ENCODE results near the gene MITF.
"Not testable (repeated sequence)": the region's sequence is repeated elsewhere in the genome, so short reads cannot be mapped to it uniquely, and the experiment has no call there.

The MITF gene

DNA sequence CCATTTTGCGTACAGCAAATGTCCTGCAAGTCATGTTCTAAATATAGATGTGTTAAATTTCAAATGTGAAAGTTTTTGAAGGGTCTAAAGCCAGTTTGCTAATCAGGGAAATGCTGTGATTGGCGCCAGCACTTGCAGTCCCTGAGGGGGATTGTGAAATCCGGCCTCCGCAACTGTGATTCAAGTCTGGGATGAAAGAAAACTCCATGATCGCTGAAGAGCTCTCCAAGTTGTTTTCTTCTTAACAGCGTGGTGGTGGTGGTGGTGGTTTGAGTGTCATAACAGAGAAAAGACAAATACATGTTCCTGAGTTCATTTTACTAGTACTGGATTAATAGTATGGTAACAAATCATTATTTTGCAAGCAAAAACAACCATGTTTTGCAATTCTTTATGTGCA lies 51.8 kb downstream of the MITF start:
- no peak for DNase-seq

- DNase-seq: no peak
Observed at GRCh38 chr3:69791919-69792399, 52.7 kb downstream of the MITF start.

GRCh38 chr3:69796126-69796525 lies 56.9 kb downstream of the MITF start:
- not testable (repeated sequence) for DNase-seq

- no peak for DNase-seq
Observed at GRCh38 chr3:69803681-69804270, 64.5 kb downstream of the MITF start.

- DNase-seq: no peak
Observed at GRCh38 chr3:69805491-69805890, 66.2 kb downstream of the MITF start.

GRCh38 chr3:69806735-69807438 lies 67.6 kb downstream of the MITF start:
- peak; percentile 16 for DNase-seq

DNA sequence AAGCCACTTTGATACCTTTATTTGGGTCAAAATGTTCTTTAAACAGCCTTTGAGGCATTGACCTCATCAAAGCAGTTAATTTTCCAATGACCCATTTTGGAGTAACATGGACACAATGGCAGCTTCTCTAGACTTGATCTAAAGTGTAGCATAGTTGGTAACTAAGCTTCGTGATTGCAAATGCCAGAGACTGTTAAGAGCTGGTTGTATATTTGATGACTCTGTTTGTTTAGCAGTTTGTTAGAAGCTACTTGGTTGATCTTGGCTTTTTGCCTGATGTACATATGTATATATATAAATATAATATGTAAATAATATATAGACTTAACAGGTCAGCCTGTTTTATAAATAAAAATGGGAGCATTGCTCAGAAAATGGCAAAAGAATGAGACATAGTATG lies 68.4 kb downstream of the MITF start:
- DNase-seq: no peak

GRCh38 chr3:69809076-69809835 lies 70.0 kb downstream of the MITF start:
- no peak for DNase-seq

DNA sequence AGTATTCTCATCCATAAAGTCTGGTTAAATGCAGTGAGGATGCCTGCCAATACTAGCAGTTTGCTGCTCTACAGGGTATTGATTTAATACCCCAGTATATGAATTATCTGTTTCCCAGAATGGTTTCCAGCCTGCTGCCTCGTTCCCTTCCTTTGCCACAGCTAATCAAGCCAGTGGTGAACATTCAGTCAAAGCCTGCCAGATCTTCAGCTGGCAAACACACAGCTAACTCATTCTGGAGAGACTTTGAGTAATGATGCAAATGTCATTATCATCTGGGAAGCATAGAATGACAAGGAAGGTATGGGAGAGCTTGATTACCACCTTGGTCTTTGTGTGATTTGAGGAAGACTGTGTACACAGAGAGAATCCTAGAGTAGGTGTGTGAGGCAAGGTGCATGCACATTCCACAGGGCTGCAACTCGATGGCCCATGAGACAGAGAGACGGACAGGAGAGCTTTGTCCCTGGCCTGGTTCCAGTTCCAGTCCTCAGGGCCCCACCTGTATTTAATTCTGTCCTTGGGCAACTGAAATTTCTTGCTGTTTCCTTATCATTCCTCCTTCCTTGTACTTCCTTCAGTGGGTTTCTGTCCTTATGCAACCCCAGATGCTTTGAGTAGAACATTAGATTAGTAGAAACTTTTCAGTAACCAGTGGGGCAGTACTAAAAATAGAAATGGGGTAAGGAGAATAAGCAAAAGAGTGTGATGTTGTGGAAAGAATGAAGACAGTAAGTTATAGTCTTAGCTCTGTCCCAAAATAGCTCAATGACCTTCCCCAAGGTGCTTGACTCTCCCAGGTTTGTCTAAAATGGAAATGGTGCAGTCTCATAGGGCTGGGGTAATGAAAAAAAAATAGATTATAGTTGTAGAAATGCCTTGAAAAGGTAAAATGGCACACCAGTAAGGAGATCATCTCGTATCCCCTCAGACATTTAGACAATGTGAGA lies 72.5 kb downstream of the MITF start:
- no peak for DNase-seq

- DNase-seq: no peak
Observed at GRCh38 chr3:69815970-69816369, 76.7 kb downstream of the MITF start.

DNA sequence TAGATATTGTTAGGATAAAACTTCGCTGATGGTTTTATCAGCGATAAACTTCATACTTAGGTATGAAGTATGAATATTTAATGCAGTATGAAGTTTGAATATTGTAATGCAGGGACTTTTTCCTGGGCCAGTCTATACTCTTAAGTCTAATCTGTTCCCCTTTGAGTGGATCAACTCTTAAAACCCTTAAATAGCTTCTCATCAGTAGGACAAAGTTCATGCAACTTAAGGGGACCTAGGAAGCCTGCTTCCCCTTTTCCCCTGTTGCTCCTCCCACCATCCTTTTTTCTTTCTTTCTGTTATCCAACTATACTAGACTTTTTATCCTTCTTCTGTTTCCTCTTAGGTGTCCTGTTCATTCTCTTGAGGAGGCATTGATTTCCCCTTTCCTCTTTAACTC lies 78.7 kb downstream of the MITF start:
- no peak for DNase-seq

GRCh38 chr3:69819282-69819681 lies 80.0 kb downstream of the MITF start:
- no peak for DNase-seq

DNA sequence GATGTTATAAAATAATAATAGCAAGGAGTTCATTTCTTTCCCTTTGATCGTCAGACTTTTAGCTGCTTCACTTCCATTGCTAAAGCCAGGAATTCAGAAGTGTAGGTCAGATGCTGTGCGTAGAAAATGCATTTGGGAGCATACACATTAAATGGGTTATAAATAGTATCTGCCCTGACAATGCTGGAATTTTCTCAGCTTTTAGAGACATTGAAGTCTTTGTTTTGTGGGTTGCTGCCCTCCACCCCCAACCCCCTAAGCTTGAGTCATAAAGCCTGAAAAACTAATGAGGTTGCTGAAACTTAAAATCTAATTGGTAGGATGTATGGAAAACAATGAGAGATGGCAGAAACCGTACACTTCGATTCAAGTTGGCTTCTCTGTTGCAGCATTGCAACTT lies 81.9 kb downstream of the MITF start:
- DNase-seq: no peak

DNA sequence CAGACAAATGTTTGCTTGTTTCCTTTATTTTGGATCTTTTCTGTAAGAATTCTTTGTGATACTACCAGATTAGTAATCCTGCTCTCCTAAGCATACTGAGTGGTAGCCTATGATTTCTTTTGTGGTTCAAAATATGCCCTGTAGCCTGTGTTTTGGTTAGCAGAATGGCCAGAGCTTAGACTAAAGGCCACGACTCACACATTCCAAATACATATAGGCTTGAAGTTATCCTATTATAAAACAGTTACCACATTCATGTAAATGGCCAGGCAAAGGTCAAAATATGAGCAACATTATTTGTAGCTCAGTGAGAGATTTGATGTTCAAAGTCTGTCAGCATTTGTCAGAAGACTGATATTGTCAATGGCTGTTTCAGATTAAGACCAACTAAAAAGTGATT lies 84.5 kb downstream of the MITF start:
- no peak for DNase-seq

DNA sequence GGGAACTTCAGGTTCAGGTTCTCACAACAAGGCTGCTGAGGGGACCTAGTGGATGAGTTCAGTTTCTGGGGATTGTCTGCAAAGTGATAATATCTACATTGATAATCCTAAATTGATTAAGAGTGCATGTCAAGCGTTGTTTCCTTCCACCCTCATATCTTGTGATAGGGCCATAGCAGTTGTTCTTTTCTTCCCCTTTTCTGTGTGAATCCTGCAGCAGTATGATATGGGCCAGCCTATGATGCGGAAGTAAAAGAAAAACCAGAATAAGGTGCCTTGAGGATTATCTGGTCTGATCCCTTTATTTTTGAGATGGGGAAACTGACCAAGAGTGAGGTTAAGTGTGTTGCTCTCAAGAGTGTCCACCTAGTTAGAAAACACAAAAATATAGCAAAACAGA lies 86.2 kb downstream of the MITF start:
- DNase-seq: no peak

DNA sequence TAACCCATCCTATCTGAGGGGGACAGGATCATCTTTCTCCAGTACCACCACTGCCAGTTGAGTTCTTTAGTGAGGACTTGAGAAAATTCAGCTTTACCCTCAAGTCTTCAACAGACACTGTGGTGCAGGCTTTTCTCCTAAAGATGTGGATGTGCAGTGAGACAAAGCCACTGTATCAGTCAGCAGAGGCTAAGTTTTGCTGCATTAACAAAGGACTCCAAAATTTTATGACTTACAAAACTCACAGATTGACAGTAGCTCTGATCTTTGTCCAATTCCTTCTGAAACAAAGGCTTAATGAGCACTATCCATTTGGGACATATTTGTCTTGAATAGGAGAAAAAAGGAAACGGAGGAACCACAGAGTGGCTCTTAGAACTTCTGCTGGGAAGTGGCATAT lies 87.9 kb downstream of the MITF start:
- DNase-seq: no peak

DNA sequence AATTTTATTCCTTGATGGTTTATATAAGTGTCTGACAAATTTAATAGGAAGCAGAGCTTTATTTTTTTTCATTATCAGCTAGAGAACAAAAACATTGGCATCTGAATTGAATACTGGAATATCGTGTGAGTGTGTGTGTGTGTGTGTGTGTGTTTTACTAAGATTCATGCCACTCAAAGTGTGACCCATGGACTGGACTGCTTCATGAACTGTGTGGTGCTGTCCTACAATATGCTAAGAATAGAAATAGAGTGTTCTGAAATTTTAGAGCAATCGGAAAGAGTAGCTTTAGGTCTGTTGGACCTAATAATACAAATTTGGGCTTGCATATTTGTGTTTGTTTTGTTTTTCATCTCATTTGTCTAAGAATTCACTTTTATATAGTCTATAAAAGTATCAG lies 89.6 kb downstream of the MITF start:
- no peak for DNase-seq

DNA sequence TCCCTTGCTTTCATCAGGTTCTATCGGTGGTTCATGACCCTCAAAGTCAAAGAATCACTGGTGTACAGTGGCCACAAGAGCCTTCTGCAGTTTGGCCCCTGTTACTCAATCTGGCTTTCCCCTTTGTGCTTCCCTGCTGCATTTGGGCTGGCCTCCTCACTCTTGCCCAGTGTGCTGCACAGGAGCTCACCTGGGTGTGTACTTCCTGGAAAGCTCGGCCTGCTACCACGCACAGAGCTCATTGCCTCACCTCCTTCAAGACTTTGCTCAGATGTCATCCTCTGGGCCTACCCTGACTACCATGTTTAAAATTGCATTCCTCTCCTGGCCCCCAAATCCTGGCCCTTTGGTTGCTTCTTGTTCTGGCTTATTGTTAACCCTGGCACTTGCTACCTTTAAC lies 90.9 kb downstream of the MITF start:
- no peak for DNase-seq

DNA sequence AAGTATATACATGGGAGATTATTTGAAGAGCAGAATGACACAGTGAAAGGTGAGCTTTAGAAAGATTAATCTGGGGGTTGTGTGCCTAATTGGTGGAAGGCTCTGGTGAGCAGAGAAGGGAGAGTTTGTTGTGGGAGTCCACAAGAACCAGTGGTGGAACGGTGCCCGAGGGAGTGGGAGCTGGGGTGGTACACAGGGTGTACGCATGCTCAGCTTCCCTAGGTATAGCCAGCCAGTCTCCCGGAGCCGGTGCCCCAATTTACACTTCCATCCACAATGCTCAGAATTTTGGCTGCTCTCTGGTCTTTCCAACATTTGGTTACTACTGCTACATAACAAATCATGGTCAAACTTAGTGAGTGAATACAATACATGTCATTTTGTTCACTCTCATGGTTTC lies 92.5 kb downstream of the MITF start:
- DNase-seq: no peak

DNA sequence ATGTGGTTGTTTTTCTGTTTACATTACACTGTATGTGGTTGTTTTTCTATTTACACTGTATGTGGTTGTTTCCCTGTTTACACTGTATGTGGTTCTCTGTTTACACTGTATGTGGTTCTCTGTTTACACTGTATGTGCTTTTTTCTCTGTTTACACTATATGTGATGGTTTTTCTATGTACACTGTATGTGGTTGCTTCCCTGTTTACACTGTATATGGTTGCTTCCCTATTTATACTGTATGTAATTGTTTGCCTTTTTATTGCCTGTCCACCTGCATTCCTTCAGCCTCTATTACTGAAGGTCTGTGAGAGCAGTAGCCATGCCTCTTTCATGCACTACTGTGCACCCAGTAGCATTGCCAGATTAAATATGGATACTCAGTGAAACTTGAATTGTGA lies 94.3 kb downstream of the MITF start:
- no peak for DNase-seq

DNA sequence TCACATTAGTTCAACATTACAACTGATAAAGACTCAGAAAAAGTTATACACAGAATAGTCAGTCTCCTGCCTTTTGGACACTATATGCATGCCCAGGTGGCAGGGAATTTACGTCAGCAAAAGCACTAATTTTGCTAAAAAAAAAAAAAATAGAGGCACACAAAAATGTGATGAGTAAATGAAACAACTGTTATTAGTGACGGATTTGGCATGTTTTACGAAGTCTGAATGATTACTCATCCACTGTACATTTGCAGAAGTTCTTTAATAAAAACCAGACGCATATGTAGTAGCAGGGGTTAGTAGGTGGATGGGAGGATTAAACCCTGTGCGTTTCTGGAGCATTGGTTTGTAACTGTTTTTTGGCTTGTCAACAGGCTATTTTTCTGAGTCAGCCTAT lies 99.0 kb downstream of the MITF start:
- peak; percentile 39 for DNase-seq

DNA sequence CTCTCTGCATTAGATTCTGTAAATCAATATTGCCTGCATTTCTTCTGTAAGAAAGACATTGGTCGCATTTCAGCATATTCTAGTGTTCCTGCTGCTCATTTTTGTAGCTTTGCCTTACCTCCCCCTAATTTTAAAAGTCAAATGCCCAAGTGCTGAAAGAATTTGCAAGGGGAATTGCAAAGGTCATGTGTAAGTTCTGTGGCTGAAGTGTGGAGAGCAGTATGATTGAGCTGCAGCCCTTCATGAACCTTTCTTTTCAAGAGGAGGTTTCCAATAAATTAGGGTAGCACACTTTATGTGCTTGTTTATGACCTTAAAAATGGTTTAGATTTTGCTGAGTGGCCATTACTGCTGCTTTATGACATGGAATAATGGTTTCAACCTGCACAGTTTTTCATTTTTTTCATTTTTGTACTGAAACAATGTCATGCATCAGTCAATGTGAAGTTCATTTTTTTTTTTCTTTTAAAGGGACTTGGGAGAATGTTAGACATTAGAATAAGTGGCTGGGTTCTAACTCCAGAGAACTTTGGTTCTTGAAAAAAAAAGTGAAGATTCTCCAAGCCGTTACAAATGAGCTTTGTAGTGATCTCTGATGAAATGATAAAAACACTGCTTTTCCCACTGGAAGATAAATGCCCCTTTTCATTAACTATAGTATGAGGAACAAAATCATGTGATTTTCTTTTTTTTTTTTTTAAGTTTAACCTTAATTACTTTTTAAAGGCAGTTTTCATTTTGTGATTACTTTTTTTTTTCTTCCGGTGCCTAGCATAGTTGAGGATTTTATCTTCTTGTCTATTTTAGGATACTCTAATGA lies 99.6 kb downstream of the MITF start:
- no peak for DNase-seq

All from amniotic stem cell (primary cell).